H1 (cell line): Measurements from ENCODE around the gene CUEDC1.

ENCODE experiments used
- CTCF ChIP-seq, 3 experiments: IDR thresholded peaks; 1 replicate in 2 of 3; 2 replicates in 1 of 3; pipeline versions ENCODE4 v1.5.1 to v1.6.1; 2011; ENCODE audit warnings: low read length in 3 of 3, mild to moderate bottlenecking in 3 of 3, inconsistent platforms in 2 of 3, low read depth in 1 of 3, moderate library complexity in 1 of 3; ENCODE audit not compliant: insufficient read depth in 1 of 3; ENCODE audit errors: control extremely low read depth in 1 of 3
- POLR2A ChIP-seq, 2 experiments: IDR thresholded peaks; 1 replicate in 1 of 2; 2 replicates in 1 of 2; pipeline ENCODE4 v1.6.1; 2011; ENCODE audit warnings: low read depth in 2 of 2, low read length in 2 of 2, mild to moderate bottlenecking in 2 of 2; ENCODE audit errors: control extremely low read depth in 1 of 2
- RAD21 ChIP-seq, 2 experiments: IDR thresholded peaks in 1 of 2; conservative IDR thresholded peaks in 1 of 2; 2 replicates each; pipeline ENCODE4 v1.6.1; 2011; ENCODE audit warnings: low read depth in 2 of 2, low read length in 2 of 2, improper control_type of control experiment in 1 of 2, inconsistent platforms in 1 of 2, mild to moderate bottlenecking in 1 of 2, moderate library complexity in 1 of 2

- TF ChIP-seq POLR2A (IDR thresholded peaks at IDR 0.05; ENCODE audit: control extremely low read depth in 1 of 2, low read depth in 2 of 2, low read length in 2 of 2) = no peak
- TF ChIP-seq CTCF (IDR thresholded peaks at IDR 0.05; ENCODE audit: control extremely low read depth in 1 of 3, insufficient read depth in 1 of 3, low read depth in 1 of 3, low read length in 3 of 3) = no peak
- no peak for TF ChIP-seq RAD21 (IDR thresholded peaks at IDR 0.05 in 1 of 2, conservative IDR thresholded peaks at IDR 0.05 in 1 of 2; ENCODE audit: low read depth in 2 of 2, low read length in 2 of 2)
Measured at GRCh38 chr17:57889252-57889651, 66.0 kb downstream of the CUEDC1 start.
